ENCODE results near the gene CELSR1.
"Not testable (repeated sequence)": the region's sequence is repeated elsewhere in the genome, so short reads cannot be mapped to it uniquely, and the experiment has no call there.

CELSR1 gene

DNA sequence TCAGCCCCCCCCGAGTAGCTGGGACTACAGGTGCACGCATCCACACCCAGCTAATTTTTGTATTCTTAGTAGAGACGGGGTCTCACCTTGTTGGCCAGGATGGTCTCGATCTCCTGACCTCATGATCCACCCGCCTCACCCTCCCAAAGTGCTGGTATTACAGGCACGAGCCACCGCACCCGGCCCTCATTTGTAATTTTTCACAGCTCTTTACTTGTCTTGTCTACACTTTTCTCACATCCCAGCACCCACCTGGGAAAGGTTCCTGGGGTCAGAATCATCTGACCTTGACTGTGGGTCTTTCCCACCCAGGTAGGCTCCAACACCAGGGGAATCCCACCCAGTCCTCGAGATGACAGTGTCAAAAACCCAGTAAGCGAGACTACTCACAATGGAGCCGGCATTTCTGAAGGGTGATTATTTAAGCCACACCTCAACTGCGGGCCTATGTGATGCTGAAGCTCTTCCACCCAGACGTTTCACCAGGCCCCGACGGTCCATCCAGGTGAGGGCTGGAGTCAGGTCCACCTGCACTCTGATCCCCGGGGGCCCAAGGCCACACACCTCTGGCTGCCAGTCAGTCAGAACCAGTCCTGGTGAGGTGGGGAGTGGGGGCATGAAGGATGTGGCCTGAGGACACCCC is 23.4 kb downstream of the CELSR1 start:
- DNase-seq (ENCODE audit: low read depth in 2 of 2, low spot score in 1 of 2) = no peak

DNA sequence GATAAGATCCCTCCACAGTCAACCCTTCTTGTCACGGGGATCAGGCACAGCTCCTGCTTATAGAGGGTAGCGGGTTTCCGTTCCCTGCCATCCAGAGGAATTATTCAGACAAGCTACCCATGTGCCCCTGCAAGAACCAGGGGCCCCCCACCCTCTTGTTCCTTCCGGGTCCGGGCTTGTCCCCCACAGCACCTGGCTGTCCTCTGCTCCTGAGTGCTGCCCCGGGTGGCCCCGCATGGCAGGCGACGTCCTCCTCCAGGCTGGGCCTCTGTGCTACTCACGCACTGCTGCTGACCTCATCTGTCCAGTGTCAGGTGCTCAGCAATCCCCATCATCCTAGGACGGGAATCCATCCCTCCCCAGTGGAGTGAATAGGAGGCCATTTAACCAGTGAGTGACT is 24.7 kb downstream of the CELSR1 start:
- no peak for DNase-seq (ENCODE audit: low read depth in 2 of 2, low spot score in 1 of 2)

DNA sequence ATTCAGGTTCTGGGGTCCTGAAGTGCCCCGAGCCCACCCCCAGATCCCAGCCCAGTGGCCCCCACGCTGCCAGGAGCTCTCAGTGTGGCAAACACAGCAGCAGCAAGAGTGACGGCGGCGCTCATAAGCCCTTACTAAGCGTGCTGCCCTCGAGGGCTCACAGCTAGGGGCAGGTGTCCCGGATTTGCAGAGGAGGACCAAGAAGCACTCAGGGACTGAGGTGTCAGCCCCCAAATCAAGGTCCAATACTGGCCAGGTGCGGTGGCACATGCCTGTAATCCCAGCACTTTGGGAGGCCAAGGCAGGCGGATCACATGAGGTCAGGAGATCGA is 25.4 kb downstream of the CELSR1 start:
- no peak for DNase-seq (ENCODE audit: low read depth in 2 of 2, low spot score in 1 of 2)

DNA sequence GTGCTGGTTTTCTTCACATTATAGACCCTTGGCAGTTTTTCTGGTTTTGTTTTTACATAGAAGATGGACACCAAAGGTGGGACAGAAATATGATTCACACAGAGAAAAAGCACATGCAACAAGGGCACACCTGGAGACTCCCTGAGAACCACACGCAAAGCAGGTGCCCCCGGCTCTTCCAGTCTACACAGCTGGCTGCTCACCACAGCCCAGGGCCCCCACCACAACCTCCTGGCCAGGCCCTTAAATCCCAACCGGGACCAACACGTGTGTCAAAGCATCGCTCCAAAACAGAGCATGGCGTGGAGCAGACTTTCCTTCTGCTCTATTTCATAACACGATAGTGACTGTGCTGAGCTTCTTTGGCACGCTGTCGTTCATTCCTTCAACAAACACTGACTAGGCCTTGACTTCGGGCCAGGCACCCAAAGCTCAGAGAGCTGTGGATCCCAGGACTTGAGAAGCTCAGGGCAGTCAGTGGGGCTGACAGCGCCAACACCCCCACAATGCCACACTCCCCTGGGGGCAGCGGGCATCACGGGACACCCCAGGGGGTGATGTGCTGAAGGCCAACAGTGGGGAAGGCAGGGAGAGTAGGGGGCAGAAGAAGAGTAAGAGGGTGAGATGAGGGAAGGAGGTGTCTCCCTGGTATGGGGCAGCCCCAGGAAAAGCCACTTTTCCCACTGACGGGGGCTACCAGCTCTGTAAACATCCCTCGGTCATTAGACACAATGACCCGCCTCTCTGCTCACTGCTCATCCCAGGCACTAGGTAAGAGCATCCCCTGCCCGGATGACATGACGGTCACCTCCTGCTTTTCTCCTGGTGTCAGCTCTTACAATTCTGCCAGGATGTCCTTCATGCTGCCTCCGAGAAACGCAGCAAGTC is 26.0 kb downstream of the CELSR1 start:
- no peak for DNase-seq (ENCODE audit: low read depth in 2 of 2, low spot score in 1 of 2)

DNA sequence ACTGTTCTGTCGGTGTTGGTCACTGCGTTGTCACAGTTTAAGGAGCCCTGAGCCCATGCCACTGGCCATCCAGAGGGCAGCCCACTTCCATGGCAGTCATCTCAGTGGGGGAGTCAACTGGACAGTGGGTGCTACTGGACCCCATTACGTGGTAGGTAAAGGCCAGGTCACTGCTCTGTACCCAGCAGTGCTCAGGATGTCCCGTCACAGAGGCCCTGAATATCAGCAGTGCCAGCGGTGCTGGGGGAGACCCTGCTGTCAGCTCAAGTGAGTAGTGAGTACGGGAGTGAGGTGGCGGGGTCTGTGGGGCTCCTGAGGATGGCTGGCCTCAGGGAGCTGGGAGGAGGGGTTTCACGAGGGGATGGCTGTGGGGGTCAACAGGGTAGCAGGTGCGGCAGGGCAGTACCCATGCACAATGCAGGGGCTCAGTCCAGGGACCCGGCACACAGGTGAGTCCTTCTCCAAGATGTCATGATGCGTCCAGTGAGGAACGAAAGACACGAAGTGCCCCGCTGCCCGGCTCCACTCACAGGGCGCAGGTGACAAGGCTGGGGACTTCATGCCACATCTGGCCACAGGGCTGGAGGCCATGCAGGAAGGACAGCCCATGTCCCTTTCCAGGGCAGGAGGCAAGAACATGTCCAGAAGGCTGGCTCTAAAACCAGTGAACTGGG is 27.9 kb downstream of the CELSR1 start:
- no peak for DNase-seq (ENCODE audit: low read depth in 2 of 2, low spot score in 1 of 2)

DNA sequence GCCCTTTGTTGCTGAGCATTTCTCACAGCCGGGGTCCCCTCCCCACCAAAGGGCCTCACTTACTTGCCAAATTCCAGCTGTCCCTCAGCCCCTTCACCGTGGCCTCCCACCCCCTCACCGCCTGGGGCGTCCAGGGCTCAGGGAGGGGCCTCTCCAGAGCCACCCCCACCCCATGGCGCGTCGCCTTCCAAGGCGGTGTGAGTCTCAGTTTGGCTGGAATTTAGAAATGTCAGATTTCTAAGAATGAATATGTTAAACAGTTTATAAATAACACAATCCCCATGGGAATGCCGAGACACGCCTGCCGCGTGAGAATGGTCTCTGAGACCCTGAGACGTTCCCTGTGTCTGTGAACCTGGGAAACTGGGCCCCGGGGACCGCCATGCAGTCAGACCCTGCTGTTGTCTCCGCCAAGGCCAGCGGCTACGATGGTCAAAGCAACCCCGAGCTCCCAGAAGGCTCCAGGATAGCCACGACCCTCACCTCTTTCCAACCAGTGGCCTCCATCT is 28.9 kb downstream of the CELSR1 start:
- DNase-seq (ENCODE audit: low read depth in 2 of 2, low spot score in 1 of 2) = no peak

DNA sequence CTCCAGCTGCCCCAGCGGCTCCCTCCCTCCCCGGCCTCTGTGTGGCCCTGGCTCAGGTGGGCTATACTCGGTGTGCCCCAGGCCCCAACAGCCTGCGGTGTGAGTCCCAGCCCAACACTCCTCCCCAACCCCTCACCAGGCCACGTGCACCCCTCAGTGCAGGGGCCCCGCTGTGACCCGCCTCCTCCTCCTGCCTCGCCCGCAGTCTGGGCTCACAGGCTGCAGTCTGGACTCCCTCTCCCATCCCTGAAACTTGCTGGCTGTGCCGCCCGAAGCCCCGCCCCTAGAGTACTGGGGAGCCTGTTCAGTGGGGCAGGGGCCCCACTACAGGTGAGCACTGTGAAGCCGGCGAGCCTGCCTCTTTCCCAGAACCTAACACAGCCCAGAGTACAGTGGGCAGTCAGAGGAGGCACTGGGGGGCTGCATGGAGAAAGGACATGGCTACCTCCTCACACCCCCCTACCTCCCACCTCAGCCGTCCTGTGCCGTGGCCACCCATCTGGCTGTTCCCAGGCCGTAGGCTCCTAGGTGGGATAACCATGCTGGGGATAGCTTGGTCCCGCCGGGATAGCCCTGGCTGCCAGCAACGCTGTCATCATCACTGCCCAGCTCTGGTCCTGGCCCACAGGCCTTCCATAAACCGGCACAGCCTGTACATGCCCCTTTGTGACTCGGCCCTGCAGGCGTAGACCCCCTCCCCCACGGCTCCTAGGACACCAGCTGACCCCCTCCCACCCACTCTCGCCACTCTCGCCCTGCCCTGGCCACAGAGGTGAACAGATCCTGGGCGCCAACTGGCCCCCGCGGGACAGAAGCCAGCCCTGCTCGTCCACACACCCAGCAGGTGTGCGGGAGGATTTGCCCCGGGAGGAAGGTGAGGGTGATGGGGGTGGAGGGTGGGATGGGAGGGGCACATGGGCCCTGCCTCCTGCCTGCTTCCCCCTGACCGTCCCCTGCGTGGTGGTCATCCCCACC is 29.7 kb downstream of the CELSR1 start:
- no peak for DNase-seq (ENCODE audit: low read depth in 2 of 2, low spot score in 1 of 2)

DNA sequence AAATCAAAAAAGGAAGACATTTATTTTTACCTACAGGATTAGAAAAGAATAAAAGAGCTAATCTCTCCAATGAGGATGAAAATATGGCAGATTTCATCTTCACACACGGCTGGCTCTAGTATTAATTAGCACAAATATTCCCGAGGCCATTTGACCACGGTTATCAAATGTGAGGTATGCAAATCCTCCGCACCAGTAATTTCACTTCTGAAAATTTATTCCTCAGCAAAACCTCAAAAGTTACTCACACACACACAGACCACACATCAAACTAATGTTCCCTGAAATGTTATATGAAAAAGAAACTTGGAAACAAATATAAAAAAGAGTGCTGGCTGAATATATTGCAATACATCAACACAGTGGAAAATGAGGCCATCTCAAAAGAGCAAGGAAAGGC is 32.8 kb downstream of the CELSR1 start:
- no peak for DNase-seq (ENCODE audit: low read depth in 2 of 2, low spot score in 1 of 2)

DNA sequence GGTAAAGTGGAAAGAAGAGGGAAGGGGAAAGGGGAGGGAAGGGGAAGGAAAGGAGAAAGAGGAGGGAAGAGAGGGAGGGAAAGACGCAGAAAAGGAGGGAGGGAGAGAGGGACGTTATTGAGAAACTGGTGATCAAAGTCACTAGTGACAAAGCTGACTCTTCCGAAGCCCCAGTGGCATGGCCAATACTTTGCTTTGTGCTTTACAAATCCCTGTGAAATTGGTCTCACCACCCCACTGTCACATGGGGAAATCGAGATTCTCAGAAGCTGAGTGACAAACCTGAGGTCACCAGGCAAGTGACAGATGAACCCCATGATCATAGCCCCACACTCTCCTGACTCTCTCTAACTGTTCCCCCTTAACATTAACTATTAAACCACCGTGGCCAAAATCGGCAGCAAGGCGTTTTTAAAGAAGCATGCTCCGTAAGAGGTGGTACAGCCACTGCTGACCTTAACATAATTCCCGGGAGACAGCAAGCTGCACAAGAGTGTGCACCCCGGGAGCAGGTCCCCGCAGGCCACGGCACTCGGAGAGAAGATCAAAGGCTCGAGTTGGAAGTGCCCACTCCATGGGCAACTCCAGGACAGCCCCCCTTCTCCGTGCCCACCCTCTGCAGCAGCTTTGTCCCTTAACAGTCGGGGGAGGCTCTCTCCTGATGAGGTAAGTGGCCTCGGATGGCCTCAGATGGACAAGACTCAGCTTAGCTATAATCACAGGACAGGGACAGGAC is 34.8 kb downstream of the CELSR1 start:
- no peak for DNase-seq (ENCODE audit: low read depth in 2 of 2, low spot score in 1 of 2)

DNA sequence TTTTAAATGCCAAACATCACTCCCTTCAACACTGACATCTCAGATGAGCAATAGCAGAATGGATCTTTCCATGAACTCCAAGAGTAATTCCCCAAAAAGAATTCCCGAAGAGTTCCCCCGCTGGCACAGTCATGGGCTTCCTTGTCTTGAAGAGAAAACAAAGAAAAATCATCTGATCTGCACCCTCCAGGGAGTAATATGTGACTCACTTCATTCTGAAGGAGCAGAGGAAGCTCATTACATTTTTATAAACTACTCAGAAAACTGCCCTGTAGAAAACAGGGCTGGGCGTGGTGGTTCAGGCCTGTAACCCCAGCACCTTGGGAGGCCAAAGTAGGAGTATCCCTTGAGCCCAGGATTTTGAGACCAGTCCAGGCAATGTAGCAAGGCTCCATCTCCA is 35.7 kb downstream of the CELSR1 start:
- no peak for DNase-seq (ENCODE audit: low read depth in 2 of 2, low spot score in 1 of 2)

DNA sequence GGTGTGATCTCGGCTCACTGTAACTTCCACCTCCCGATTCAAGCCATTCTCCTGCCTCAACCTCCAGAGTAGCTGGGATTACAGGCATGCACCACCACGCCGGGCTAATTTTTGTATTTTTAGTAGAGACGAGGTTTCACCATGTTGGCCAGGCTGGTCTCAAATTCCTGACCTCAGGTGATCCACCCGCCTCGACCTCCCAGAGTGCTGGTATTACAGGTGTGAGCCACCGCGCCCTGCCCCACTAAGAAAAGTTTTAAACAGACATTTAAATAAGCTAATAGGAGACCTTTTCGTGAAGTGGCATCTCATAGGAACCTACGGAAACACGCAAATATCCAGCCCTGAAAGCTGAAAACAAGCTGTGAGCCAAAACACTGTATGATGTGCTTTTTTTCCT is 36.2 kb downstream of the CELSR1 start:
- not testable (repeated sequence) for DNase-seq (ENCODE audit: low read depth in 2 of 2, low spot score in 1 of 2)

DNA sequence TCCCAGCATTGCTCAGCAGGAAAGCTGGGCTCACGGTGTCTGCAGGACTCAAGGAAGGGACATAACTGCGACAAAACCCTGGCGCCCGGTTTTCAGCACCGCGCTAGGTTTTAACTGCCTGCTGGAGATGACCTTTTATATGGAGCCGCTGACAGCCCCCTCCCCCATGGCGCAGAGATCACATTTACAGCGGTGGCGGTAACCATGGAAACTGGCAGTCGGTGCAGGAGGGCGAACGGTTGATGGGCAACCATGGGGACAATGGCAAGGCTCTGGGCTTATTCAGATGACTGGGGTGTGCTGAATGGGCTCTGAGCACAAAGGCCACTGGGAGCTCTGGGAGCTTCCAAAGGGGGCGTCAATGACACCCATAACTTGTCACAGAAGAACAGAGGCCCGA is 37.2 kb downstream of the CELSR1 start:
- DNase-seq (ENCODE audit: low read depth in 2 of 2, low spot score in 1 of 2) = no peak

DNA sequence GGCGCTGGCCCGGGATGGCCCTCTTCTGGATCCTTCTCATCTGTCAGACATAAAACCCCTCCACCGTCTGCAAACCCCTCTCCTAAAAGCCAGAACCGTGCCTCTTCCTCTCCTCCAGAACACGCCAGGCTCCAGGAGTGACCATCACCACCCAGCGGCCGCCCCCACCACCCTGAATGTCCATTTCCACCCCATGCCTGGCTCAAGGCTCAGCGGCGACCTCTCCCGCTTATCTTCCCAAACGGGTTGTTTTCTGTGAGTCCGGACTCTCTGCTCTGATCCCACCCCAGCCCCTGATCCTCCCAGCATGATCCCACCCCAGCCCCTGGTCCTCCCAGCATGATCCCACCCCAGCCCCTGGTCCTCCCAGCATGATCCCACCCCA is 37.6 kb downstream of the CELSR1 start:
- no peak for DNase-seq (ENCODE audit: low read depth in 2 of 2, low spot score in 1 of 2)

DNA sequence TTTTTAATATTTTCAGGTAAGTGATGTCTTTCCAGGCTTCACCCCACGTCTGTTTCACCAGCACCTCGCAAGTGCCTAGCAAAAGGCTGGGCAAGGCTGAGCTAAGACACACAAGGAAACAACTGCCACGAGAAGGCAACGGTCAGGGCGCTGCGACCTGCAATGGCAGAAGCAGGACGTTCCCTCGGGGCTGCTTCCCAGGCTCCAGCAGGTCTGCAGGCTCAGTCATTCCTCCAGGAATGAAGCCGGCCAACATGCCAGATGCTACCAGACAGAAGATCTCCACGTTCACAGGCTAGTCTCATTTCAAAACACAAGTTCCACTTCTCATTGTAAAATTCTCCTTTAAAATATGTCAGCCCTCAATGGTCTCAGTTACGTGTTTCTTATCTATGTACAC is 45.5 kb downstream of the CELSR1 start:
- no peak for DNase-seq (ENCODE audit: low read depth in 2 of 2, low spot score in 1 of 2)

DNA sequence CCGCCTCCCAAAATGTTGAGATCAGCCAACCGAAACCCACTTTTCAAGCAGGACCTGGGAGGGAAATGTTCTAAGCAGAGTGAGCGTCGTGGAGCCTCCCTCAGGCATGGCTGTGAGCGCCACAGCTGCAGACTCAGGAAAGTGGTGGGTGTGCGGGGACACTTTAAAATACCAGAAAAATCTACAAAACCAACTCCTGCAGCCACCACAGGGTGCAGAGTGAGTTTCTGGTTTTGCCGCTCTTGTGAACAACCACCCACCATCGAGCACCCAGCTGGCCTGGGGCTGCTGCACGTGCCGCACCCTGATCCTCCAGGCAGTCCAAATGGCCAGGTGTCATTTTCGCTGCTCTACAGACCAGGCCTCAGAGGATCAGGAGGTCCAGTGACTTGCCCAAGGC is 46.9 kb downstream of the CELSR1 start:
- no peak for DNase-seq (ENCODE audit: low read depth in 2 of 2, low spot score in 1 of 2)

DNA sequence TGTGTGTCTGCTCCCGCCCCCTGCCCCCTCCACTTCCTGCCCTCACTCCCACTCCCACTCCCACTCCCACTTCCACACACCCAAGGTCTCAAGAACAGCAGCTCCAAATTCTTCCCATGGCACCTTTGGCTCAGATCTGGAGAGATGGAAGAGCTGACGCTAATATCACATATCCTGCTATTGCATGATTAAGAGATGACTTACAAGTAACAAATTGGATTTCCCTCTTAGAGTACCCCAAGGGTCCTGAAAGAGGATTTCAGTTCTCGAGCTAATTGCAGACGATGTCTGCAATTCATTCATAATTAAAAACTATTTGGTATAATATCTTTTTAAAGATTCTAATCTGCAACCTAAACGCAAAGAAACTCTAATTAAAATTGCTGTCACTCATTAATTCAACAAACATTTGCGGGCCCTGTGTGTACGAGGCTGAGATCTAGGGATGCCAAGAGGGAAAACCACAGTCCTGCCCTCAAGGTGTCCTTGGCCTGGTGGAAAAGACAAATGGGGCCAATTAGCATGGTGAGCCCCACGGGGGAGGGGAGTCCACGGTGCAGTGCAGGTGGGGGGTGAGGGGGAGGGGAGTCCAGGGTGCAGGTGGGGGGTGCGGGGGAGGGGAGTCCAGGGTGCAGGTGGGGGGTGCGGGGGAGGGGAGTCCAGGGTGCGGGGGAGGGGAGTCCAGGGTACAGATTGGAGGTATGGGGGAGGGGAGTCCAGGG is 50.3 kb downstream of the CELSR1 start:
- no peak for DNase-seq (ENCODE audit: low read depth in 2 of 2, low spot score in 1 of 2)

DNA sequence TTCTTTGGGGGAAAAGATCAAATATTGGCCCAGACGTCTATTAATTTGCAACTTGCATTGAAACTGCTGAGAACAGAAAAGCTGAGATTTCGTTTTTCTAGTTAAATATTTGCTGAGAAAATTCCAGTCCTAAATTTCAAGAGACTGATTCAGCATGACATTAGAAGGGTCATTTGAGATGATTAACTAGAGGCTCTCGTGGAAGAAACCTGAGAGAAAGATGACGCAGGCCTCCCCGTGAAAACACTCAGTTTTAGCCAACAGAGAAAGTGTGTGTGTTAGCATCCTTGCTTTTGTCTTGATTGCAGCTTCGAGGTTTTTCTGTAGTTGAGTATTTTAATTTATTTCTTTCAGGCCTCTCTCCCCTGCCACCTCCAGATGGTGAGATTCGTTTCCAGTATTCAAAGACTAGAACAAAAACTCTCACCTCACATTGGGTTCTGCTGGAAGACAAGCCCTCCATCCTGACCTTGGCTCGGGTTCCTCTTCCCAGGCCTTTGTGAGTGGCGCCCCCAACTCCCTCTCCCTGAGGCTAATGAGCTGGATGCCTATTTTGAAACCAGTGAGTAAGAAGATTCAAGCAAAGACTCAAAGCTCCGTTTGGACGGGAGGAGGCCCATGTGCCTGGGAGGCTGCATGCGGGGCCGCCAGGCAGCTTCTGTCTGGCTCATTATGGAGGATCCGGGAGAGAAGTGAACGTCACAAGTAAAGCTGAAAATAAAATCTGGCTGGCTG is 52.4 kb downstream of the CELSR1 start:
- no peak for DNase-seq (ENCODE audit: low read depth in 2 of 2, low spot score in 1 of 2)

DNA sequence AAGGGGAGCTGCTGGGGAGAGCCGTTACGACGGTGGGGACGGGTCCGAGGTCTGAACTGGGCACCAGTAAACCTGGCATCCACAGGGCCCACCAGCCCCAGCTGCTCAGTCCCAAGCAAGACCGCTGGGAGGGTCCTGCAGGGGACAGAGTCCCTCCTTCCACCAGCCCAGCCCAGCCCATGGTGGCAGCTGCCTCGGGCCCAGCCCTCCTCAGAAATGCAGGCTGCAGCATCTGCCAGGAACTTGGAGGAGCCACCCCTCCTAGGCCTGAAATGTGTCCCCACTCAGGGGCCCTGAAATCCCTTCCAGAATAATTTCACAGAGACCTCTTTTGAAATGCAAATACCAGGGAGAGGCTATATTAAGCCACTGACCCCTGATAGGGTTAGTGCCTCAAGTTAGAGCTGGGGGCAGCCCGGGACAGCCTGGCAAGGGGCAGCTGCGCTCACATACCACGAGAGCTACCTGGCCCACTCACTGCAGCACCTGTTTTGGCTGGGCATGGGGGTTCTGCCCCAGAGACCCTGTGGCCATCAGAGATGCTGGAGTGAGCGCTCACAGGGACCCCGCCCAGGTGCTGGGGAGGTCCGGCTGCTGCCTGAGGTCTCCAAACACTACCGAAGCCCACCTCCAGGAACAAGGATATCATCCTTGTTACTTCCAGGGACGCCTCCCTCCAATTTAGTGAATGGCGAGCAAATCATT is 53.1 kb downstream of the CELSR1 start:
- no peak for DNase-seq (ENCODE audit: low read depth in 2 of 2, low spot score in 1 of 2)

All from stimulated activated CD8-positive, alpha-beta memory T cell treated with anti-CD3 and anti-CD28 coated beads, Interleukin-4, amount 100 ng/mL, for 1 hour (primary cell).